SK-N-MC (cell line): ENCODE results near the gene SCG5.

Experiments
- EZH2 ChIP-seq: fragments of 200-600 bp; sonication (generic); IDR thresholded peaks from one replicate; pipeline ENCODE4 v1.6.1; 2017; ENCODE audit warnings: antibody characterized with exemption
- FOXP2 ChIP-seq: optimal IDR thresholded peaks from 2 replicates; pipeline ENCODE3; 2011; ENCODE audit warnings: mild to moderate bottlenecking, moderate library complexity; ENCODE audit not compliant: insufficient read depth; ENCODE audit errors: extremely low read length, control extremely low read depth
- POLR2AphosphoS5 ChIP-seq: IDR thresholded peaks from 2 replicates; pipeline ENCODE4 v1.6.1; 2012; ENCODE audit warnings: mild to moderate bottlenecking, low read depth, low read length, borderline replicate concordance

DNA sequence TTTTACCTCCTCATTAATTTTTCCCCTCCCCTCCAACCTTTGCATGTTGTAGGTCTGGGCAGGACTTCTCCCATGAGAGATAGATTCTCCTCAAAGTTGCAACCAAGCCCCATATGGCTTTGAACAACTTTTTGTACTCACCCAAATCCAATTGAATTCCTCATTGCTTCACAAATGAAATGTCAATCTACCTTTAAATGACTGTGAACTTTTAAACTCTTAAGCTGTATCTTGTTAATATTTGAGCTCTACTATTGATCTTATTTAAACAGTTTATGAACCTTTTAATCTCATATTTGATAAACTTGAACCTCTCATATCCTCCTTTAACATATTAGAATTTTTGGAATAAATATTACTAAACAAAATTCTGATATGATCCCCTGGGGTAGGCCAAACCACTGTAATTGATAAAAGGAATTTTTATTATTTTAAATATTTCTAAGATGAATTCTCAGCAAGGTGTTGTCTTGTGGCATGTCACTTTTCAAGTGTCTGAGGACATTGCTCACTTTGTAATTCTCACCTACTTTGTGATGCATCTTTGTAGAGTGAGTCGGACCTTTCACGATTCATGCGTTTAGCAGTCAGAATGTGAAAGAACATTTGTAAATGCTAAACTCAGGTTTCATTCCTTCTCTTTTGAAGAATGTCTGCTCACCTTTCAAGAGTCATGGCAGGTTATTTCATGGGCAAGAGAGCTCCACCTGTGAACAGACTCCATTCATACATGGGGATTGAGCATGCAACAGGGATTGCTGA, 52.9 kb downstream of the SCG5 start:
- no peak for TF ChIP-seq EZH2
- TF ChIP-seq POLR2AphosphoS5: no peak
- TF ChIP-seq FOXP2: no peak
